HG03469 (cell line): ENCODE results near the gene LAMTOR5.
"Not testable (repeated sequence)": the region's sequence is repeated elsewhere in the genome, so short reads cannot be mapped to it uniquely, and the experiment has no call there.

Source experiments
- ATAC-seq: cut with Tn5 transposase; IDR thresholded peaks from one replicate; pipeline ENCODE4 v1.9.1; 2021; ENCODE audit warnings: mild to moderate bottlenecking, moderate library complexity, moderate number of reproducible peaks; ENCODE audit not compliant: unreplicated experiment

The LAMTOR5 gene

DNA sequence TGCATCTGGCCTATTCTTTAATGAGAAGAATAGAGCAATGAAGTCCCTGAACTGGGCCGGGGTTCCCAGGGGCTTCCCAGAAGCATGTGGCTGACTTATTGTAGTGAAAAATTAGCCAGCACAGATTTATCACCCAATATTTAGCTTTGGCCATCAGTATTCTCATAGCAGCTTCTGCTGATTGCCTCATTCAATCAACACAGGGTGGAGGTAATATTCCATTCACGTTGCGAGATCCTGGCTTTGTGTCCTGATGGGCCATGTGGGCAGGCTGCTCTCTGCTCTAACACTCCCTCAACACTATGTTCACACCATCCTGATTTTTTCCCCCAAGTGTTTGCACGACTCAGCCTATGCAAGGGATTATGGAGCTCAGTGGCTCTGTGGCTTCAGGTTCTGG is 21.5 kb upstream of the LAMTOR5 start:
- no peak for ATAC-seq

DNA sequence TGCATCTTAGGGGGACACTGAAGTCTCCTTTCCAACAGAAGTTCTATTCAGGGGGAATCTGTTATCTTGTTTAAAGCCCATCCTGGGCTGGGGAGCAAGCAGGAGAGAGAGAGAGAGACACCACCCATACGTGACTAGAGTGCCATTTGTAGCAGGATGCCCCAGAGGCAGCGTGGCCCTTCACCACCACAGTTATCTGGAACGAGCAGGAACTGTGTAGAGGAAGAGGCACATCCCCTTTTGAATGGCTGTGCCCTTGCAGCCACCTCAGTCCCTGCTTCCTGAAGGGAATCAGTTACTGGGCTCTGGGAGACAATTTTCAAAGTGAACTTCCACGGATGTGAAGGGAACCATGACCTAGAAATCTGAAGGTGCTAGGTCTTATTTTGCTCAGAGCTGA is 19.4 kb upstream of the LAMTOR5 start:
- no peak for ATAC-seq

DNA sequence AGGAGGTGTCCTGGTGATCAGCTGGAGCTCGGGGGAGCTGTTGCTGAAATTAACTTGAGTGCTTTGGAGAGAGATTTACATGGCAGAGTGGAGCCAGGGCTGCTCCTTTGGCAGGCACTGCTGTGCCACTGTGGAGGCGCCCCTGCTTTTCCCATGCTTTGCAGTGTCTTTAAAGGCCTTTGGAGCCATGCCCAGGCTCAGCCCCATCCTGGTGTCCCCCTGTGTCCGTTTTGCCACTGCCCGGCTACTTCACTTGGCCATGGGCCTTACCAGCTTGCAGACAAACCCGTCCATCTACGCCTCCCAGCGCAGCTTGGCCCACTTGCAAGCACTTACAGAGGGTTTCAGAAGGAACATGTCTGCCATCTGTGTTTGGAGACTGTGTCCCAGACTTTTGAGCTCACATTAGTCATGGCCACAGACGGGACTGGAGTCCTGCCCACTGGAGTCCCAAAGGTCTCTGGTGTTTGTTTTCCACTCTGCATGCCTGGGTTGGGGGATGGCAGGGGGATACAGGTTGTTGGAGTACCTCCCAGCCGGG is 18.2 kb upstream of the LAMTOR5 start:
- no peak for ATAC-seq

DNA sequence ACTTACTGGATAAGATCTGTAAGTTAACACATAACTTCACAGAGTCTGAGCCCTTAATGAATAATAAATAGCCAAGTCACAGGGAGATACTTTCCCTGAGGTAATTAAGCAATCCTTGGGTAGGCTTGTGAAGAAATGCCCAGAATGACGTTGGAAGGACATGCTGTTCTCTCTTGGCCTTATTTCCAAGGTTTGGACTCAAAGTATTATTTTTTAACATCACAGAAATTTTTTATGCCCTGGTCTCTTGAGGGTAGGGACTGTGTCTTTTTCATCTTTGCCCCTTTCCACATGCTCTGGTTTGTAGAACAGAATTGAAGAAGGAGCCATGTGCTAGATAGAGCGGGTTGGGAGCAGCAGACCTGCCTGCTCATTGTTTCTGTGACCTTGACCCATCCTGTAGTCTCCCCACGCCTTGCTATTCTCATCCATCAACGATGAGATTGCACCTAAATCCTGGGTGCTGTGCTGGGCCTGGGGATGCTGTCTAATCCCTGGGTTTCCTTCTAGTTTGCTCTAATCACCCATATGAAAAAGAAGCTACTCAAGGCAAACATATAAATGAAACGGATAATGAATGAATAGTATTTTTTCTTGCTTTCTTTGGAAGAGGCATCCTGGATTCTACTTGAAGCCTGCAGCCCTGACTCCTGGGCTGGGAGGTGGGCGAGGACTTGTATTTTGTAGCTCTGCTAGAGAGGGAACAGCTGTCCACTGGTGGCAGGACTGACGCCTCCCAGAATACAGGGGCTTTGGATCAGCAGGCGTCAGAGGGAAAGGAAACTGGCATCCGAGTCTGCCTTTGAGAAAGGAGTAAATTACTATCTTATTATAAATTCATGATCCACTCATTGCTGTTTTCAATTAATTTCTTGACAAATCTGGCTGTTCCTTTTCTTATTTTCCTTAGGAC is 17.5 kb upstream of the LAMTOR5 start:
- no peak for ATAC-seq

- ATAC-seq, result no peak
These were observed 13.6 kb upstream of the LAMTOR5 start for GRCh38 chr1:110420874-110421793.

GRCh38 chr1:110420023-110420662 is 12.6 kb upstream of the LAMTOR5 start:
- no peak for ATAC-seq

DNA sequence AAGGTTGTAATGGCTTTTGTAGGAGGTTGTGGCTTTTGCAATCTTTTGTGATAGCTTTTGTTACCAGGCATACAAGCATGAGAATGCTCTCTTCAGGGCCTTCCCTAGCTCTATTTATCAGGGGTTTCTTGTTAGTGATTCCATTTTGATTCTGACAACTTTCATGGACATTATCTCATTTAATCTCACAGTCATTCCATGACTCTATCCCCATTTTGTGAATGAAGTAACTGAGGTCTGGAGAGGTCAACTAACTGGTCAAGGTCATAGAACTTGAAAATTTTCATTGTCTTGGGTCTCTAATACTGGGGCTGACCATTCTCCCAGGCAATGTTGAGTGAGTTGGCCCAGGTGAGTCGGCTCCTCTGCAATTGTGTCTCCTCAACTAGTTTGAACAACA is 11.2 kb upstream of the LAMTOR5 start:
- no peak for ATAC-seq

DNA sequence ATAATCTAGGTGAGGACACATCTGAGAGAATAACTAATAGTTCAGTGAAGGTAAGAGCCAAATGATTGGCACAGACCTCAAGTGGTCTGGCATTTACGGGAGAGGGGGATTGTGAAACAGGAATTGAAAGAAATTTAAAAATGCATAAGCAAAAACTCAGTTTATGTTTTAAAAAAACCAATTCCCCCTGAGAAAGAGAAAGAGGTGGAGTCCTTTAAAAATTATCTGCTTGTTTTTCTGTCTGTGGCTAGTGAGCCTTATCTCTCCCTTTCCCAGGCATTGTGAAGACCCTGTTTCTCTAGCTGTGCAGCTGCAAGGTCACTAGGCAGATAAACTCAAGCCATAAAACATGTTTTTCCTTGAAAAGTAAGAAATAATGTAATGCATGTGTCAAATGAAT is 5.6 kb upstream of the LAMTOR5 start:
- not testable (repeated sequence) for ATAC-seq

- ATAC-seq, result no peak
These were observed 5.1 kb upstream of the LAMTOR5 start for GRCh38 chr1:110412576-110412975.

- no peak for ATAC-seq
These were observed 3.8 kb upstream of the LAMTOR5 start for GRCh38 chr1:110411173-110411735.

DNA sequence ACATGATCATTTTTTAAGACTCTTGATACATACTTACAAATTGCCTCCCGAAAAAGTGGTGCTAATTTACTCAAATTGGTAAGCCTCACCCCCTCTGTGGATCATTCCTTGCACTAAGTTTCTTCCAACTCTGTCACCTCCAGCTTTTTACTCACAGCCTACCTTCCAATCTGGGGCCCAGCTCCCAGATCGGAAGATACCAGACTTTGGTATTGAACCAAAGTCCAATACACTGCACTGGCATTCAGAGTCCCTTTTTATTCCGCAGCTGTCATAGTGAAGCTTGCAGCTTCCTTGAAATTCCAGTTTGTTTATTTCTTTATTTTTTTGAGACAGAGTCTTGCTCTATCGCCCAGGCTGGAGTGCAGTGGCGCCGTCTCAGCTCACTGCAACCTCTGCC is 1.8 kb upstream of the LAMTOR5 start:
- no peak for ATAC-seq

DNA sequence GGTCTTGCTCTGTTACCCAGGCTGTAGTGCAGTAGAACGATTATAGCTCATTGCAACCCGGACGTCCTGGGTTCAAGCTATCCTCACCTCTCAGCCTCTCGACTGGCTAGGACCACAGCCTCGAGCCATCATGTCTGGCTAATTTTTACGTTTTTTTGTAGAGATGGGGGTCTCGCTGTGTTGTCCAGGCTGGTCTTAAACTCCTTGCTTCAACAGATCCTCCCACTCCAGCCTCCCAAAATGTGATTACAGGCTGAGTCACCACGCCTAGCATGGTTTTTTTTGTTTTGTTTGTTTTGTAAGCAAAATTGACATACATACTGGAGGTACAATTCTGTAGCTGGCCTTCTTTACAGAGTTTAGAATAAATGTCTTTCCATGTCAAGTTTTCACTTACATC is 994 bp upstream of the LAMTOR5 start:
- no peak for ATAC-seq

- ATAC-seq, result not testable (repeated sequence)
These were observed 1.1 kb downstream of the LAMTOR5 start for GRCh38 chr1:110406407-110406806.

DNA sequence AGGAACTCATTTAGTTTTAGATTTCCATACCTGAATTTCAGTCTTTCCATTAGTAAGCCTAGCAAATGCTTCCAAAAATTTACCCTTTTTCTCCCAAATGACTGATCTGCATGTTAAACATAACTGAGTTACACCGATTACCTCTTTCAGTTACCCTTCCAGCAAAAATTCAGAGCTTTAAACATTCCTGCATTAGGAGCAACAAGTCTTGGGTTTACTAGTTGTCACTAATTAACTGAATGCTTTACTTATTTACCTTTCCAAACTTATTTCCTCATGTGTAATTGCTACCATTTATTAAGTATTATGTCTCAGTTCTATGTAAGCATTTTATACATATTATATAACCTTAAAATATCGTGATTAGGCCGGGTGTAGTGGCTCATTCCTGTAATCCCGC is 3.1 kb downstream of the LAMTOR5 start:
- ATAC-seq, result no peak

GRCh38 chr1:110403805-110404204 is 3.7 kb downstream of the LAMTOR5 start:
- no peak for ATAC-seq

GRCh38 chr1:110396259-110396958 is 11.1 kb downstream of the LAMTOR5 start:
- not testable (repeated sequence) for ATAC-seq

DNA sequence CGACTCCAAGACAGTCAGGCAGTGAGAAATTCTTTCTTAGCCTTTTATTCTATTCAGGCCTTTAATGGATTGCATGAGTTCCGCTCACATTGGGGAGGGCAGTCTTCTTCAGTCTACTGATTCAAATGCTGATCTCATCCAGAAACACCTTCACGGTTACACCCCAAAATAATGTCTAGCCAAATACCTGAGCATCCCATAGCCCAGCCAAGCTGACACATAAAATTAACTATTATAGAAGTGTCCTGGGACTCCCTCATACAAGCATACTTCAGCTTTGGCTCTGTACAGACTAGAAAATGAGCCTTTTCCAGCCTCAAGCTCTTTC is 13.0 kb downstream of the LAMTOR5 start:
- ATAC-seq, result no peak

GRCh38 chr1:110393691-110394492 is 13.6 kb downstream of the LAMTOR5 start:
- ATAC-seq, result no peak

- no peak for ATAC-seq
These were observed 14.2 kb downstream of the LAMTOR5 start for GRCh38 chr1:110393286-110393685.
